ENCODE data around the gene NAALADL2. TPM values are rescaled to one million over a fixed set of nuclear protein-coding genes. Genes with fewer than 3 reads are reported as not detected.

The NAALADL2 gene
- total and polyA plus RNA-seq, 4 donors = 0.28 to 4.6 (median 3.1) TPM

GRCh38 chr3:175486255-175486654, 627.1 kb downstream of the NAALADL2 start:
- Histone ChIP-seq H3K9me3 (ENCODE audit: control insufficient read depth in 4 of 4, low read length in 3 of 4) (no peaks in the 10 kb centered on the region), H3K9ac (ENCODE audit: low read depth in 1 of 2, low read length in 2 of 2) (no peak overlapping the region), H3K4me3 (ENCODE audit: low read depth in 1 of 3, low read length in 3 of 3) (no peak overlapping the region), H3K27ac (ENCODE audit: low read depth in 1 of 2, low read length in 2 of 2) (no peak overlapping the region), H3K4me1 (ENCODE audit: control insufficient read depth in 4 of 4, insufficient read depth in 4 of 4, low read length in 3 of 4) (no peaks in the 10 kb centered on the region), H3K36me3 (ENCODE audit: control insufficient read depth in 4 of 4, insufficient read depth in 3 of 4, low read depth in 1 of 4, low read length in 3 of 4) (no peaks in the 10 kb centered on the region), H3K27me3 (ENCODE audit: control insufficient read depth in 4 of 4, insufficient read depth in 4 of 4, low read length in 3 of 4) (no peaks in the 10 kb centered on the region)
- WGBS = 84% methylated on average over 6 of the region's 6 CpGs
- no peak for TF ChIP-seq JUND (IDR thresholded peaks at IDR 0.05)
- TF ChIP-seq HNF4A (conservative IDR thresholded peaks at IDR 0.05) = no peak
- no peak for TF ChIP-seq ATF3 (IDR thresholded peaks at IDR 0.05)
- TF ChIP-seq YY1 (IDR thresholded peaks at IDR 0.05) = no peak
- no peak for TF ChIP-seq EGR1 (IDR thresholded peaks at IDR 0.05; ENCODE audit: low read depth in 2 of 2)
- TF ChIP-seq FOXA1 (IDR thresholded peaks at IDR 0.05) = no peak
- DNase-seq (ENCODE audit: low spot score) = no peak

- Histone ChIP-seq H3K27ac (ENCODE audit: low read depth in 1 of 2, low read length in 2 of 2) (no peak overlapping the region), H3K9ac (ENCODE audit: low read depth in 1 of 2, low read length in 2 of 2) (no peak overlapping the region), H3K27me3 (ENCODE audit: control insufficient read depth in 4 of 4, insufficient read depth in 4 of 4, low read length in 3 of 4) (no peaks in the 10 kb centered on the region), H3K36me3 (ENCODE audit: control insufficient read depth in 4 of 4, insufficient read depth in 3 of 4, low read depth in 1 of 4, low read length in 3 of 4) (no peaks in the 10 kb centered on the region), H3K4me3 (ENCODE audit: low read depth in 1 of 3, low read length in 3 of 3) (no peak overlapping the region), H3K9me3 (ENCODE audit: control insufficient read depth in 4 of 4, low read length in 3 of 4) (no peaks in the 10 kb centered on the region), H3K4me1 (ENCODE audit: control insufficient read depth in 4 of 4, insufficient read depth in 4 of 4, low read length in 3 of 4) (peaks cover 0 to 4% (median 0%) of the 10 kb centered on the region in 4 donors)
- TF ChIP-seq FOXA1 (IDR thresholded peaks at IDR 0.05) (no peak), NR2F2 (IDR thresholded peaks at IDR 0.05) (no peak), RAD21 (IDR thresholded peaks at IDR 0.05) (no peak), JUND (IDR thresholded peaks at IDR 0.05) (no peak), YY1 (IDR thresholded peaks at IDR 0.05) (no peak), REST (IDR thresholded peaks at IDR 0.05) (no peak), EGR1 (IDR thresholded peaks at IDR 0.05; ENCODE audit: low read depth in 2 of 2) (no peak)
- DNase-seq (ENCODE audit: low spot score) = no peak
- 92% methylated on average over 1 of the region's 1 CpG for WGBS
Observed at GRCh38 chr3:175489406-175489805, 630.3 kb downstream of the NAALADL2 start.

GRCh38 chr3:175493301-175493700, 634.2 kb downstream of the NAALADL2 start:
- TF ChIP-seq YY1 (IDR thresholded peaks at IDR 0.05) (no peak), FOXA2 (IDR thresholded peaks at IDR 0.05) (no peak), HNF4G (IDR thresholded peaks at IDR 0.05) (no peak), HNF4A (conservative IDR thresholded peaks at IDR 0.05) (no peak), RAD21 (IDR thresholded peaks at IDR 0.05) (no peak), ZBTB33 (IDR thresholded peaks at IDR 0.05) (no peak), TAF1 (conservative IDR thresholded peaks at IDR 0.05) (no peak), GABPA (IDR thresholded peaks at IDR 0.05 in 1 of 2, conservative IDR thresholded peaks at IDR 0.05 in 1 of 2) (no peak), FOXA1 (IDR thresholded peaks at IDR 0.05) (no peak)
- Histone ChIP-seq H3K9me3 (ENCODE audit: control insufficient read depth in 4 of 4, low read length in 3 of 4) (no peaks in the 10 kb centered on the region), H3K4me3 (ENCODE audit: low read depth in 1 of 3, low read length in 3 of 3) (no peak overlapping the region), H3K27me3 (ENCODE audit: control insufficient read depth in 4 of 4, insufficient read depth in 4 of 4, low read length in 3 of 4) (no peaks in the 10 kb centered on the region), H3K36me3 (ENCODE audit: control insufficient read depth in 4 of 4, insufficient read depth in 3 of 4, low read depth in 1 of 4, low read length in 3 of 4) (no peaks in the 10 kb centered on the region), H3K9ac (ENCODE audit: low read depth in 1 of 2, low read length in 2 of 2) (no peak overlapping the region), H3K4me1 (ENCODE audit: control insufficient read depth in 4 of 4, insufficient read depth in 4 of 4, low read length in 3 of 4) (peaks cover 0 to 4% (median 0%) of the 10 kb centered on the region in 4 donors), H3K27ac (ENCODE audit: low read depth in 1 of 2, low read length in 2 of 2) (no peak overlapping the region)
- WGBS = 65% methylated on average over 4 of the region's 4 CpGs
- no peak for DNase-seq (ENCODE audit: low spot score)

Data from liver (tissue), 9 donors.